H1 (cell line): ENCODE measurements around the gene CASKIN2. TPM values are rescaled to one million over a fixed set of nuclear protein-coding genes. Genes with fewer than 3 reads are reported as not detected.
A peak's percentile ranks its signal among the peaks of the same experiment; 100 is the strongest.

Experiments used
- BRCA1 ChIP-seq: IDR thresholded peaks from 2 replicates; pipeline ENCODE4 v1.6.1; 2012; ENCODE audit warnings: low read depth, low read length, improper control_type of control experiment
- EP300 ChIP-seq, 2 experiments: IDR thresholded peaks; 1 replicate in 1 of 2; 2 replicates in 1 of 2; pipeline ENCODE4 v1.6.1; 2011 to 2012; ENCODE audit warnings: low read depth in 2 of 2, low read length in 2 of 2, mild to moderate bottlenecking in 2 of 2, borderline replicate concordance in 1 of 2, inconsistent platforms in 1 of 2, moderate library complexity in 1 of 2
- JUND ChIP-seq: IDR thresholded peaks from 2 replicates; pipeline ENCODE4 v1.6.1; 2011; ENCODE audit warnings: mild to moderate bottlenecking, improper control_type of control experiment, low read length
- KDM1A ChIP-seq: fragments of 200-600, 300-600 bp; sonication (generic); IDR thresholded peaks from 2 replicates; pipeline ENCODE4 v1.7.1; 2016; ENCODE audit warnings: mild to moderate bottlenecking, low read length, borderline replicate concordance
- polyA plus RNA-seq, 7 experiments: library from polyadenylated mRNA; depleted of rRNA in 3 of 7; stranded (reverse) in 5 of 7; unstranded in 2 of 7; fragments of >200 nt in 5 of 7; fragments of 200-250 nt in 2 of 7; gene quantifications; 1 replicate in 5 of 7; 2 replicates in 1 of 7; 4 replicates in 1 of 7; pipeline versions ENCODE4 v1.2.1 to v1.2.3, GENCODE V29; 2011 to 2013; ENCODE audit warnings: missing spikeins in 2 of 7, mixed read lengths in 2 of 7
- total RNA-seq: library from RNA; stranded (reverse); fragmentation: NEBNext Ultra II Directional; extraction: Animal tissue kit (Norgen Biotek cat#: 25700); gene quantifications from 2 replicates; pipeline ENCODE4 v1.2.1, GENCODE V29; 2021
- TF ChIP-seq, protein P1 (sequence below): IDR thresholded peaks from 2 replicates; pipeline ENCODE4 v1.6.1; 2012; ENCODE audit warnings: inconsistent platforms

Gene CASKIN2
- total and polyA plus RNA-seq, 2 of the 8 experiments (the other 6 are each of a cell fraction or from before 2014, with no cell fraction given) = 6.7 to 32.3 TPM

DNA sequence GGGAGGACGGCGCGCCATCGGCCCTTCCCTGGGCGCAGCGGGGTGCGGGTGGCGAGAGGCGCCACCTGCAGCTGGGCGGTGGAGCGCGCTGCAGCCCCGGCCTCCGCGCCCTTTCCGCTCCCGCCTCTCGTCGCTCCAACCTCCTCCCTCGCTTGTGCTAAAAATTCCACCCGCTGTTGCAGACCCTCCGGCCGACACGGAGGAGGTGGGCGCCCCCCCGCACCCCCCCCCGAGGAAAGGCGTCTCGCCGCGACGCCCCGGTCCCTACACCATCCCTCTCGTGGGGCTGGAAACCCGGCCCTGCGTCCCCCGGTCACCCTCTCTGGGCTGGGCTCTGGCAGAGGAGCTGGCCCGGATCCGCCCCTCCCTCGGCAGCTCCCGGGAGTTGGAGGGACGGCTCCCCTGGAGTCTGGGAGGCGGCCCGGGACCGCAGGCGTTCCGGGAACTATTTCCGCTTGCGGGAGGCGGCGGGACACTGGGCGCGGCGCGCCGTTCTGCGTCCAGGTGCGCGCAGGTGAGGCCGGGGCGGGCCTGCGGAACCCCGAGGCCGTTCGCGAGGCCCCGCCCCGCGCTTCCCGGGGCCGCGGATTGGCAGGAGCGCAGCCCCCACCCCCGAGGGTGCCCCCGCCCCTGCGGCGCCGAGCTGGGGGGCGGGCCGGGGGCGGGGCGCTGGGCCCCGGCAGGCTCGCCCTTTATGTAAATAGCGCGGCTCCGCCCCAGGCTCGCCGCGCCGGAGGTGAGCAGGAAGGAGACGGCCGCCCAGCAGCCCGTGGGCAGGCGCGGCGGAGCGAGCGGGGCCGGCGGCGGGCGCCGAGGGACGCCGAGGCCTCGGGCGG lies 9.9 kb upstream of the CASKIN2 start, which contains the start of gene LLGL2 (continued):
- TF ChIP-seq BRCA1 (no peak), KDM1A (peak; percentile 35; the same call in 1 of the 2 replicates), JUND (no peak), EP300 (IDR thresholded peaks at IDR 0.05; ENCODE audit: borderline replicate concordance in 1 of 2, low read depth in 2 of 2, low read length in 2 of 2) (no peak)
- TF ChIP-seq, protein P1, sequence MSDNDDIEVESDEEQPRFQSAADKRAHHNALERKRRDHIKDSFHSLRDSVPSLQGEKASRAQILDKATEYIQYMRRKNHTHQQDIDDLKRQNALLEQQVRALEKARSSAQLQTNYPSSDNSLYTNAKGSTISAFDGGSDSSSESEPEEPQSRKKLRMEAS = peak; percentile 65
